GM21576 (cell line): ENCODE data around the gene EPHX1.
"Not testable (repeated sequence)": the region's sequence is repeated elsewhere in the genome, so short reads cannot be mapped to it uniquely, and the experiment has no call there.

Source experiments
- ATAC-seq: cut with Tn5 transposase; IDR thresholded peaks from one replicate; pipeline ENCODE4 v1.9.1; 2021; ENCODE audit warnings: mild to moderate bottlenecking, moderate library complexity; ENCODE audit not compliant: unreplicated experiment

The EPHX1 gene

DNA sequence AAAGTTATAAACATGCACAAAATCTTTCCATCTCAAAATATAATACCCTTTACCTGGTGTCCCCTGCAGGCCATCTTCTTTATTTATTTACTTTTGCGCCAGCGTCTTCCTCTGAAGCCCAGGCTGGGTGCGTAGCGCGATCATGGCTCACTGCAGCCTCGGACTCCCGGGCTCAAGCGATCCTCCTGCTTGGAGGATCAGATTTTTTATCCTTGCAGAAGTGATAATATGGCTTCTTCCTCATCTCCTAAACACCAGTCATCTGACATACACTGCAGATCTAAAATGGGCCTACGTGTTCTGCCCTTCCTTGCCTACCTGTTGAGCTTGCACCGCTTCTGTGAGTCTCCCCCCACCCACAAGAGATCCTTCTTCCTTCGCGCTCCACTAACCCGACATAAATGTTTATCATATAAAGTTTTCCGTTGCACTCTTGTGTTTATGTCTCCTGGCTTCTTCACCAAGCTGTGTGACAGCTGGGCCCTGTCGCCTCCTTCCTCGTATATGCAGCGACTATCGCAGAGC, 32.8 kb upstream of the EPHX1 start:
- ATAC-seq = peak; percentile 5

DNA sequence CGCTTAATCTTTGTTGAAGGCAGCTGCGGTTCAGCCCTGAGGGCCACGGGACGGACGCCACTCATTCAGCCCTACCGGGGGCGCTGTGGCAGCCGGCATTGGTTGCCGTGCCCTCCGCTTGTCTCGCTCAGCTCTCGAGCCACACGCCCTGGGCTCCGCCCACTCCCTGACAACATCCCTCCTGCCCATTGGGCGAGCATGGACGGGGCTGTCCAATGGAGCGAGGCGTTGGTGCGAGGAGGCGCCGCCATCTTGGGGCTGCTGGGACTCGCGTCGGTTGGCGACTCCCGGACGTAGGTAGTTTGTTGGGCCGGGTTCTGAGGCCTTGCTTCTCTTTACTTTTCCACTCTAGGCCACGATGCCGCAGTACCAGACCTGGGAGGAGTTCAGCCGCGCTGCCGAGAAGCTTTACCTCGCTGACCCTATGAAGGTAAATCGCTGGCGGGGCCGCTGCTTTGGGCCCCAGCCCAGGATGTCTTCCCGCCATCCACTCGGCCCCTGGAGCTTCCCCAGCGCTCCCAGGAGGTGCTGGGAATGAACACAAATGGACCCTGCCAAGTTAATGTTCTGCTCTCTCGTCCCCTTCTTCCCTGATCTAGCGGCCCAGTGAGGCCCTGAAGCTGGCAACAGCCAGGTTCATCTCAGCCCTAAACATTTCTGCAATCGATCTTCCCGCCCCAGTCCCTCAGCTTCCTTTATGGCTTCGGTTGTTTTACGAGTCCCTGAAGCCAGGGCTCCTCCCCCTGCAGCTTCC, 32.2 kb upstream of the EPHX1 start, which contains the start of gene SRP9:
Gene SRP9, plus strand, starts transcription at position 244 of the 754 bp plus-strand sequence. Its CDS starts 115 bp downstream, at position 359.
- ATAC-seq = peak; percentile 99

DNA sequence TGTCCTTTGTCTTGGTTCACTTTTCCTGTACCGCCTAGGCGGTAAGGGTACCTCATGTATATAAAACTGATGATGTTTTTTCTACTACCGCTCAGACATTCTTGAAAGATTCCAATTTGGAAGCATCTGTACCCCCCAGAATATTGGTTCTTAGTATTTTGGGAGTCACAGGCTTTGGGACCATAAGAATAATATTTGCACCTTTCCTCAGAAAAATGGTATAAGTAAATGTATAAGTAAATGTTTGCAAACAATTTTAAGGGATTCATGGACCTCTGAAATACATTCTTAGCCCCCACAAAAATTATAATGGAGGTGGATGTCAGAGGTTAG, 31.6 kb upstream of the EPHX1 start:
- no peak for ATAC-seq

DNA sequence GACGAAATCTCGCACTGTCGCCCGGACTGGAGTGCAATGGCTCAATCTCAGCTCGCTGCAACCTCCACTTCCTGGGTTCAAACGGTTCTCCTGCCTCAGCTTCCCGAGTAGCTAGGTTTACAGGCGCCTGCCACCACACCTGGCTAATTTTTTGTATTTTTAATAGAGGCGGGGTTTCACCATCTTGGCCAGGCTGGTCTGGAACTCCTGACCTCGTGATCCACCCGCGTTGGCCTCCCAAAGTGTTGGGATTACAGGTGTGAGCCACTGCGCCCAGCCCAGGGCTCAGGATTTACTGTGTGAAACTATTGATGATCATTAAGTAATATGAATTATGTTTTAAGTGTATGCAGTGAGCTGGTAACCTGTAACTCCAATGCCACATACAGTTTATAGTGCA, 30.8 kb upstream of the EPHX1 start:
- not testable (repeated sequence) for ATAC-seq

DNA sequence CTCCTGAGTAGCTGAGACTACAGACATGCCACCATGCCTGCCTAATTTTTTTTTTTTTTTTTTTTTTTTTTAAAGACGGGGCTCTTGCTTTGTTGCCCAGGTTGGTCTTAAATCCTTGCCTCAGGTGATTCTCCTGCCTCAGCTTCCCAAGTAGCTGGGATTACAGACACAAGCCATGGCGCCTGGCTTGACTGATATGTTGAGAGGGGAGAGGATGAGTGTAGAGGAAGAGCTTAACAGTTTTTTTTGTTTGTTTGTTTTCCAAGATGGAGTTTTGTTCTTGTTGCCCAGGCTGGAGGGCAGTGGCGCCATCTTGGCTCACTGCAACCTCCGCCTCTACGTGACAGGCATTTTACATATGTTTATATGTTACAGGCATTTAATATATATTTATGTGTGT, 29.8 kb upstream of the EPHX1 start:
- no peak for ATAC-seq

DNA sequence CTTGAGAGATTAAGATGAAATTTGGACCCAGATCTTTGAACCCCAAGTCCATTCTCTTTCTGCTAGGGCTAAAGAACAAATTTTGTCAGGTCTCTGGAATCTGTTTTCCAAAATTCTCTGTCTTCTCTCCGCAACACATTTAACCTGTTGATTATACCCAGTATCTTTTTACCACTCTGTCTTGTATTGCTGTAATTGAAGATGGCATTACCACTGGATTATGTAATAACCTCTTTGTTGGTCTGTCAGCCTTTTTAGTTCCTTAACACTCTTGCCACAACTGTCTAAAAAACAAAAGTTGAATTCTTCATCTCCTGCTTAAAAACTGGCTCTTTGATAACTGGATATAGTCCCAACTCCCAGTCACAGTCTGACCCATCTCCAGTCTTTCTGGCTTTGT, 29.3 kb upstream of the EPHX1 start:
- ATAC-seq = no peak

DNA sequence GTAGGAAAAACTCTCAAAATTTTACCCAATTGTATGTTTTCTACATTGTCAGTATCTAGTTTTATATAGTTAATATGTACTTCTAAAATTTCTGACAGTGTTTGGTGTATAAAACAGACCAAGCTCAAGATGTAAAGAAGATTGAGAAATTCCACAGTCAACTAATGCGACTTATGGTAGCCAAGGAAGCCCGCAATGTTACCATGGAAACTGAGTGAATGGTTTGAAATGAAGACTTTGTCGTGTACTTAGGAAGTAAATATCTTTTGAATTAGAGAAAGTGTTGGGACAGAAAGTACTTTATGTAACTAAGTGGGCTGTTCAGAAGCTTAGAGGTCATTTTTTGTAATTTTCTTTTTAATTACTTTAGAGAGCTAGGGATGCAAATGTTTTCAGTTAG, 20.8 kb upstream of the EPHX1 start:
- not testable (repeated sequence) for ATAC-seq

DNA sequence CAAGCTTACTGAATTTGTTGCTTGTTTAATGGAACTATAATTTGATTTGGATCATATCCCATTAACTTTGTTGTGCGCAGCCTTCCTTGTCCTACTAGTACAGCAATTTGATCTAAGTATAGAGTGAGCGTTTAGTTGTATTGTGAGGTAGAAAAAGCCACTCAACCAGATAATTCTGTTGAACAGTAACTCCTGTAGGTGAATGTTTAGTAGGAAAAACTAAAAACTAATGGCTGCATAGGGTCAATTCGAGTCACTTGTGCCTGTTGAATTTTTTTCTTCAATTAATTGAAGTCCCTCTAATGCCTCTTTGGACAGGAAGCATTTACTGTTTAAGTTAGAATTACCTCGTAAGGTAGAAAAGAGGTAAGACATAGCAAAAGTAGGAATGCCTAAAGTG, 15.0 kb upstream of the EPHX1 start:
- no peak for ATAC-seq

DNA sequence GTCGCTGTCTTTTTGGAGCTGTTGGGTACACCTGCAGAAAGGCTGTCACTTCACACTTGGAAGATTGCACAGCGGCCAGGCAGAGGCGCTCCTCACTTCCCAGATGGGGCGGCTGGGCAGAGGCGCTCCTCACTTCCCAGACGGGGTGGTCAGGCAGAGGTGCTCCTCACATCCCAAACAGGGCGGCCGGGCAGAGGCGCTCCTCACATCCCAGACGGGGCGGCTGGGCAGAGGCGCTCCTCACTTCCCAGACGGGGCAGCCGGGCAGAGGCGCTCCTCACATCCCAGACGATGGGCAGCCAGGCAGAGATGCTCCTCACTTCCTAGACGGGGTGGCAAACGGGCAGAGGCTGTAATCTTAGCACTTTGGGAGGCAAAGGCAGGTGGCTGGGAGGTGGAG, 13.8 kb upstream of the EPHX1 start:
- not testable (repeated sequence) for ATAC-seq

DNA sequence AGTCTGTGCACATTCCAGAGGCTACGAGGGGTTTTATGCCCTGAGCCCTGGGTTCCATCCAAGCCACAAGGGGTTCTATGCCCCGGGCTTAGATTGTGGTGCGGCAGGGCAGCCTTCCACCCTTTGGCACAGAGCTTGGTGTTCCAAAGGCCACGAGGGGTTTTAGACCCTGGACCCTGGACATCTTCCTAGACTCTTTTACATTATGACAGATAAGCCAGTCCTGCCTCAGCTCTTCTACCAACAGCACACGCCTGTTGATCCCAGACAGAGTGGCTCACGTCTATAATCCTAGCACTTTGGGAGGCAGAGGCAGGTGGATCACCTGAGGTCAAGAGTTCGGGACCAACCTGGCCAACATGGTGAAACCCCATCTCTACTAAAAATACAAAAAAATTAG, 8.8 kb upstream of the EPHX1 start:
- ATAC-seq = not testable (repeated sequence)

DNA sequence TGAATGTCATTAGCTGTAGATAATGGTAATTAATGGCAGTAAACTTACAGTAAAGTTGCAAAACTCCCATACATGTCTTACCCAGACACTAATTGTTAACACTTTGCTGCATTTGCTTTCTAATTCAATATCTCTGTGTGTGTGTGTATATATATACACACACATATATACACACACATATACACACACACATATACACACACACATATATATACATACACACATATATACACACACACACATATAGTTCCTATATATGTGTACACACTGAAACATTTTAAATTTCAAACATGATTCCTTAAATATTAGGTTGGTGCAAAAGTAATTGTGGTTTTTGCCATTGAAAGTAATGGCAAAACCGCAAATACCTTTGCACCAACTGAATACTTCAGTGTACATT, 3.7 kb upstream of the EPHX1 start:
- ATAC-seq = no peak

DNA sequence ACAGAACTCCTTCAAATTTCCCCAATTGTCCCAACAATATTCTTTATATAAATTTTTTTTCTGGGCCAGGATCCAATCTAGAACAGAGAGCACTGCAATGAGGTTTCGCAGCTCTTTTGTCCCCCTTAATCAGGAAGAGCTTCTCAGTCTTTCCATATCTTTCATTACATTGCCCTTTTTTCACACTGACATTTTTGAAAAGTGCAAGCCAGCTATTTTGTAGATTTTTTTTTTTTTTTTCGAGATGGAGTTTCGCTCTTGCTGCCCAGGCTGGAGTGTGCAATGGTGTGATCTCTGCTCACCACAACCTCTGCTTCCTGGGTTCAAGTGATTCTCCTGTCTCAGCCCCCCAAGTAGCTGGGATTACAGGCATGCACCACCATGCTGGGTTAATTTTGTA, 3.2 kb upstream of the EPHX1 start:
- not testable (repeated sequence) for ATAC-seq

DNA sequence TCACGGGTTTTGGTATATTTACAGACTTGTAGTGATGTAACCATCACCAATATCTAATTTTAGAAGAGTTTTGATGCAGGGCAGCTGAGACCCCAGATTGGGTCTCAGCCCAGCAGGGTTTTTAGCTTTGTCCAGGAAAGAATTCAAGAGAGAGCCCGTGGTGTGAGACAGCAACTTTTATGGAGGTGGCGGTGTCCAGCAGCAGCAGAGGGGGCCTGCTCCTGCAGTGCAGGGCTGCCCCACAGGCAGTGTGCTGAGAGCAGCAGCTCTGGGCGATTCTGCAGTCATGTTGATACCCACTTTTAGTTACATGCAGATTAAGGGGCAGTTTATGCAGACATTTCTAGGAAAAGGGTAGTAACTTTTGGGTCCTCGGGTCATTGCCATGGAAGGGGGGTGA, 1.8 kb upstream of the EPHX1 start:
- no peak for ATAC-seq

DNA sequence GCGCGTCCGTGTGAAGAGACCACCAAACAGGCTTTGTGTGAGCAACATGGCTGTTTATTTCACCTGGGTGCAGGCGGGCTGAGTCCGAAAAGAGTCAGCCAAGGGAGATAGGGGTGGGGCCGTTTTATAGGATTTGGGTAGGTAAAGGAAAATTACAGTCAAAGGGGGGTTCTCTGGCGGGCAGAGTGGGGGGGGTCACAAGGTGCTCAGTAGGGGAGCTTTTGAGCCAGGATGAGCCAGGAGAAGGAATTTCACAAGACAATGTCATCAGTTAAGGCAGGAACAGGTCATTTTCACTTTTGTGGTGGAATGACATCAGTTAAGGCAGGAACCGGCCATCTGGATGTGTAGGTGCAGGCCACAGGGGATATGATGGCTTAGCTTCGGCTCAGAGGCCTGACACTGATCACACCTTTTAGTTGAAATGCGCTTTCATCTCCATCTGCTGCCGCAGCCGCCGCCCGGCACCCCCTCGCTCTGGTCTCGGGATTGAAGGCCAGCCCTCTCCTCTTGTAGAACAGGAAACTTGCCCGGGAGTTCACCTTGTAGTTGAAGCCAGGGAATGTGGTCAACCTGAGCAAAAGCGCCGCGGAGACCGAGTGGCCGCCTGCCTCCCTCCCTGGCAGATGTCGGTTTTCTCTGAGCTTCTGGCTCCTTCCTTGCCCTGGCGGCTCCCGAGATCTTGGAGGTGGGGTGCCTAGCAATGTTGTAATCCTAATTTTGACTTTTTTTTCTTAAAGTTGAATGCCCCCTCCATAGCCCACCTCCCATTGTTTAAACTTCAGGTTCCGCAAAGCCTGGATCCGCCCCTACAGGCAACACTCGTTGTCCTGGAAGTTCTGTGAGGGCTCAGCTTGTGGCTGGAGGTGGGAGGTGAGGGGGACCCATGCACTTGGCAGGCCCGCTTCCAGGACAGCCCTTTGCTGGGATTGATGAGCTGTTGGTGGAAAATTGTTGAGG, 935 bp downstream of the EPHX1 start:
- ATAC-seq = not testable (repeated sequence)

DNA sequence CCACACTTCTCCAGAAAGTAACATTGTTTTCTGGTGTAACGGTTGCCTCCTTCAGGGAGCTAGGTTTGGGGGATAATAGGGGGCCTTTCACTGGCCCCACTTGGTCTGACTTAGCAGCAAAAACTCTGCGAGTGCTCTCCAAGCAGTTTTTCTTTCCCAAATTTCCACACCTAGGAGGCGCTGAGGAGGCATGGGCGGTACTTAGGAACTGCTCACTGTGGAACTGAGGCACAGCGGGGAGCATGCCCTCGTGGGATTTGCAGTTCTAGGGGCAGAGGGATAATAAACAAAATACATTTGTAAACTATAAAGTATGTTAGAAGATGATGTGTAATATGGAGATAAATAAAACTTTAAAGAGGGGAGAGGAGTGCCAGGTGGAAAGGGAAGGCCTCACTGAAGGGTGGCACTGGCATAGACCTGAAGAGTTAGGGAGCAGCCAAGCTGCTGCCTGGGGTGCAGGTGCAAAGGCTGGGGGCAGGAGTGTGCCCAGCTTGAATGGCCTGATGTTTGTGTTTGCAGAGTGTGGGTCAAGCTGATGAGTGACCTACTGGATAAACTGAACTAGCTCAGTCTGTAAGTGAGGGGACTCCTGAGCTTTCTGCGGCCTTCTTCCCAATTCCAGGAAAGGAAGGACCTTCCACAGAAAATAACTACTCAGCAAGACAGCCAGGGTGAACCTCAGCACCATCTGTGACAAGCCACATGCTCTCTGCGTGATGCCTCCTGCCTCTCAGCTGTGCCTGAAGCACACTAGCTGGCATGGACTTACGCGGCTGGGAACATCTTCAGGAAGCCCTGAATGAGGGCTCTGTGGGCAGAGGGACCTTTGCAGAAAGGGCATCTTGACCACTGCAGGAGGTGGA, 1.9 kb downstream of the EPHX1 start:
- ATAC-seq = no peak

DNA sequence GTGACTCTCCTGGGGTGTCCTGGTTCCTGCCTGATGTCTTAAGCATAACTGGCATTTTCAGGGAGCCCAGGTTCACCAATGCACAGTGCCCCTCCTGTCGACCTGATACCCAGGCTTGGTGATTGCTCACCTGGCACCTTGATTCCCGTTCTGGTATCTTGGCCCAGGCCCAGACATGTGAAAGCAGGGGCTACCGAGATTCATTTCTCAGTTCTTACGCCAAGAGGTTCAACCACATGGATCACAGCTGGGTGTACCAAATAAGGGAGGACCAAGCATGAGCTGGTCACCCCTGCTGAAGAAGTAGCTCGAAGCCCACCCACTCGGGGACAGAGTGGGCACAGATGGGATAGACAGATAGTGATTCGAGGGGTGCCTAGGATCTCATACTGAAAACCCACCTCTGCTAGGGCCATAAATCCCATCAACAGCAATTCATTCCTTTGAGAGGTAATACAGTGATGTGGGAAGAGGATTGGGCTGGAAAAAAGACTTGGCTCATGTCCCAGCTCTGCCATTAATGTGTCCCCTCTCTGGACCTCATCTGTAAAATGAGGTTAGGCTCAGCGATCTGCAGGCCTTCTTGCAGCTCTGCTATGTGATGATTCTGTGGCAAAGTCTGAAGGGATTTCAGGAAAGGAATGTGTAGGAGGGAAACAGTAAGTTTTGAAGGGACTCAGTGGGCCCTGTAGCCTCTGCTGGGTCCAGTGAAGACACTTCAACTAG, 2.7 kb downstream of the EPHX1 start:
- ATAC-seq = no peak

DNA sequence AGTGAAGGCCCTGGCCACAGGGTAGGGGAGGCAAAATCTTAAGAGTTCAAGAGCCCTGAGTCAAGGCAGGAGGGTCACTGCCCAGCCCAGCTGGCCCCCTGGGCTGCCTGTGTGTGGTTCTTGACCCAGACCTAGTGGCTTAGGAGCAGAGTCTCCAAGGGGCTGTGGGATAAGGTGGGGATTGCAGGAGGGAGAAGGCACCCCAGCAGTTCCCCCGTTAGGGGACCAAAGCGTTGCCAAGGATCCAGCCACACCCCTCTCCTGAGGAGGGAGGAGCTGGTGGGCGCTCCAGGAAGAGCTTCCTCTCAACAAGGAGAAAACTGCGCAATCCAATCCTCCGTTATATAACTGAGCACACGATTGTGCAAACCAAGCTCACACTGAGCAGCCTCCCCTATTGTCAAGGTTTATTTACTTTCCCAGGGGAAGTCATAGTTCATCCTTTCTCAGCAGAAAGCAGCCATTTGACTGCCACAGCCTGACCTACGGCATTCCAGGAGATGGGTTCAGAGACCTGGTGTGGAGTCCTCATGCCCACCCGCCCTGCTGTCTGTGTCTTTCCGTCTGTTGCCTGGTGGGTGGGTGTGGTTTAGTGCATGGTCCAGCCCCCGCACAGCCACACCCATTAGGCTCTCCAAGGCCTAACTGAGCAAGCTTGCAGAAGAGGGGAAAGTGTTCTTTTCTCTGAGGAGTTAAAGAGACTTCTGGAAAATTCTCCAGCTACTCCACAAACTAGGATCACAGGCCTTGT, 3.5 kb downstream of the EPHX1 start:
- ATAC-seq = no peak

DNA sequence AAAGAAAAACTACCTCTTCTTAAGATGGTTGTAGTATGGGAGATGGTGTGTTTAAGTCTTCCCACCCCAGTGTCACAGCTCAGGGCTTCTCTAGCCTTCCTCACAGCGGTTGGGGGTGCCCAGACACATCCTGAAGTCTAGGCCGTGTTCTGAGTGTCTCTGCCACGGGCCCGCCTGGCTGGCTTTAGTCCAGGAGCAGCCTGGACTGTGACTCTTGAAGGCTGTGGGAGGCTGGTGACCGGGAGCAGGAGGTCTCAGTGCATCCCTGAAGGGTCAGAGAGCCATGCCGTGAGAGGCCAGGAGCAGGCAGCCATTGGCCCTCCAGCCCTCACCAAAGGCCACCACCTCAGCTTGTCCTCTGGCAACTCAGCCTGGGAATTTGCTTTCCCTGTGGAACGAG, 4.5 kb downstream of the EPHX1 start:
- no peak for ATAC-seq

DNA sequence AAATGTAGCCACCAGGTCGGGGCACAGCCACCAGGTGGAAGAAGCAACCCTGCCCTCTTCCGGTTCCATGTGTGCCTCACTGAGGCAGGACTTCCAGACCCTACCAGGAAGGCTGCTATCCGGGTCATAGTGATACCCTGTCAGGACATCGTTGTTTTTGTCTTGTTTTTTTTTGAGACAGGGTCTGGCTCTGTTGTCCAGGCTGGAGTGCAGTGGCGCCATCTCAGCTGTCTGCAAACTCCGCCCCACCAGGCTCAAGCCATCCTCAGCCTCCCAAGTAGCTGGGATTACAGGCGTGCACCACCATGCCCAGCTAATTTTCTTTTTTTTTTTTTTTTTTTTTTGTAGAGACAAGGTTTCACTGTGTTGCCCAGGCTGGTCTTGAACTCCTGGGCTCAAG, 5.2 kb downstream of the EPHX1 start:
- not testable (repeated sequence) for ATAC-seq
